Measurements from ENCODE around the gene AXIN1. TPM values are rescaled to one million over a fixed set of nuclear protein-coding genes. Genes with fewer than 3 reads are reported as not detected.

Gene AXIN1
- 27.8 to 33.2 TPM (median 30.5 TPM) in 5 replicates for total RNA-seq (2022; extraction: Qiagen RNA extraction)

GRCh38 chr16:352547-353403, at the start of gene AXIN1:
Gene AXIN1, minus strand, starts transcription at chr16:352723. Its CDS starts 5,698 bp downstream, at chr16:347025.

GRCh38 chr16:401468-402348, 49.2 kb upstream of the AXIN1 start, which contains the start of gene DECR2:
Gene DECR2, plus strand, starts transcription at chr16:401885. Its CDS starts 79 bp downstream, at chr16:401964.

GRCh38 chr16:397135-397661, 44.7 kb upstream of the AXIN1 start, which contains the start of gene NME4:
Gene NME4, plus strand, starts transcription at chr16:397199. Its CDS starts 24 bp downstream, at chr16:397223.

GRCh38 chr16:381789-382717, 29.5 kb upstream of the AXIN1 start, which contains the start of gene PGAP6:
Gene PGAP6, minus strand, starts transcription at chr16:381978. Its CDS starts 157 bp downstream, at chr16:381821.

GRCh38 chr16:370443-370842, 17.9 kb upstream of the AXIN1 start, which contains the start of gene MRPL28:
Gene MRPL28, minus strand, starts transcription at chr16:370538. Its CDS starts 320 bp downstream, at chr16:370218.

GRCh38 chr16:283033-283805, 69.3 kb downstream of the AXIN1 start, which contains the start of gene PDIA2:
Gene PDIA2, plus strand, starts transcription at chr16:283164. Its CDS starts 6 bp downstream, at chr16:283170.

GRCh38 chr16:280552-280951, 72.0 kb downstream of the AXIN1 start, which contains the start of gene ARHGDIG:
Gene ARHGDIG, plus strand, starts transcription at chr16:280591. Its CDS starts 90 bp downstream, at chr16:280681.

GRCh38 chr16:275786-276232, 76.7 kb downstream of the AXIN1 start, which contains the start of gene RGS11:
Gene RGS11, minus strand, starts transcription at chr16:275944. Its CDS starts 33 bp downstream, at chr16:275911.

Other genes starting within 250 kb of the AXIN1 start
- gene NPRL3, start 214.1 kb downstream of the AXIN1 start, total RNA-seq (2022; extraction: Qiagen RNA extraction): 25.6 to 29.5 TPM (median 27.5 TPM) in 5 replicates
- gene HBZ, start 200.1 kb downstream of the AXIN1 start, total RNA-seq (2022; extraction: Qiagen RNA extraction): 0.23 TPM in 1 of 5 replicates, not detected in the others
- not detected in 5 replicates for gene HBM, start 186.7 kb downstream of the AXIN1 start, total RNA-seq (2022; extraction: Qiagen RNA extraction)
- 0.20 to 0.33 TPM in 2 of 5 replicates, not detected in the others for gene HBA2, start 179.8 kb downstream of the AXIN1 start, total RNA-seq (2022; extraction: Qiagen RNA extraction)
- 1.2 to 2.3 TPM (median 1.8 TPM) in 5 replicates for gene HBA1, start 176.0 kb downstream of the AXIN1 start, total RNA-seq (2022; extraction: Qiagen RNA extraction)
- gene HBQ1, start 172.3 kb downstream of the AXIN1 start, total RNA-seq (2022; extraction: Qiagen RNA extraction): 3.7 to 8.3 TPM (median 6.4 TPM) in 5 replicates
- 39.7 to 48.5 TPM (median 45.4 TPM) in 5 replicates for gene LUC7L, start 123.3 kb downstream of the AXIN1 start, total RNA-seq (2022; extraction: Qiagen RNA extraction)
- 45.1 to 53.9 TPM (median 47.5 TPM) in 5 replicates for gene FAM234A, start 117.9 kb downstream of the AXIN1 start, total RNA-seq (2022; extraction: Qiagen RNA extraction)
- 3.5 to 5.0 TPM (median 4.4 TPM) in 5 replicates for gene RGS11, start 76.8 kb downstream of the AXIN1 start, total RNA-seq (2022; extraction: Qiagen RNA extraction)
- gene ARHGDIG, start 72.1 kb downstream of the AXIN1 start, total RNA-seq (2022; extraction: Qiagen RNA extraction): 2.1 to 3.7 TPM (median 3.2 TPM) in 5 replicates
- gene PDIA2, start 69.6 kb downstream of the AXIN1 start, total RNA-seq (2022; extraction: Qiagen RNA extraction): 0.48 to 0.86 TPM (median 0.68 TPM) in 5 replicates
- 119 to 133 TPM (median 126 TPM) in 5 replicates for gene MRPL28, start 17.8 kb upstream of the AXIN1 start, total RNA-seq (2022; extraction: Qiagen RNA extraction)
- gene PGAP6, start 29.3 kb upstream of the AXIN1 start, total RNA-seq (2022; extraction: Qiagen RNA extraction): 29.5 to 37.7 TPM (median 32.3 TPM) in 5 replicates
- gene NME4, start 44.5 kb upstream of the AXIN1 start, total RNA-seq (2022; extraction: Qiagen RNA extraction): 259 to 426 TPM (median 418 TPM) in 5 replicates
- gene DECR2, start 49.2 kb upstream of the AXIN1 start, total RNA-seq (2022; extraction: Qiagen RNA extraction): 22.5 to 29.1 TPM (median 26.7 TPM) in 5 replicates
- gene RAB11FIP3, start 72.9 kb upstream of the AXIN1 start, total RNA-seq (2022; extraction: Qiagen RNA extraction): 24.7 to 28.6 TPM (median 27.8 TPM) in 5 replicates
- 50.9 to 69.7 TPM (median 68.7 TPM) in 5 replicates for gene CAPN15, start 175.0 kb upstream of the AXIN1 start, total RNA-seq (2022; extraction: Qiagen RNA extraction)
- gene PRR35, start 207.7 kb upstream of the AXIN1 start, total RNA-seq (2022; extraction: Qiagen RNA extraction): 0.14 to 0.22 TPM (median 0.16 TPM) in 5 replicates
- 0.17 to 0.32 TPM (median 0.23 TPM) in 5 replicates for gene NHLRC4, start 214.3 kb upstream of the AXIN1 start, total RNA-seq (2022; extraction: Qiagen RNA extraction)
- 30.4 to 41.6 TPM (median 38.8 TPM) in 5 replicates for gene PIGQ, start 217.2 kb upstream of the AXIN1 start, total RNA-seq (2022; extraction: Qiagen RNA extraction)
- gene RAB40C, start 237.3 kb upstream of the AXIN1 start, total RNA-seq (2022; extraction: Qiagen RNA extraction): 14.8 to 19.3 TPM (median 17.6 TPM) in 5 replicates